H1 (cell line): Measurements from ENCODE around the gene THBS1. TPM values are rescaled to one million over a fixed set of nuclear protein-coding genes. Genes with fewer than 3 reads are reported as not detected.

Experiments used
- CTCF ChIA-PET: fragments of 300-600 bp; sonication (Branson Sonifier 250); formaldehyde crosslinking; loops from one replicate; lab custom pipeline; 2021; ENCODE audit not compliant: partially characterized antibody; lab: Charles Lee
- POLR2A ChIA-PET: fragments of 300-600 bp; sonication (Branson Sonifier 250); formaldehyde crosslinking; loops from one replicate; lab custom pipeline; 2021; ENCODE audit warnings: inconsistent platforms; ENCODE audit not compliant: partially characterized antibody; lab: Charles Lee
- DNase-seq, 2 experiments: peaks; one replicate each; pipeline versions ENCODE4 v3.0.0 to v3.0.0-alpha.2; 2010 to 2022; ENCODE audit warnings: low spot score in 2 of 2, low read depth in 1 of 2, mixed read lengths in 1 of 2
- FAIRE-seq: peaks from 2 replicates; lab custom pipeline; 2011; peaks lifted over from hg19 to GRCh38; lab: Jason Lieb, UNC
- H2AFZ ChIP-seq: 2 replicates; pipeline ENCODE4 v1.8.1; 2012; ENCODE audit warnings: low read length, inconsistent platforms
- H2AK5ac ChIP-seq: 2 replicates; pipeline ENCODE4 v1.6.1; 2013; ENCODE audit warnings: low read depth, low read length
- H2BK120ac ChIP-seq: replicated peaks from 2 replicates; pipeline ENCODE3; 2013; ENCODE audit warnings: low read depth, low read length, inconsistent platforms
- H2BK12ac ChIP-seq: 2 replicates; pipeline ENCODE4 v1.6.1; 2013; ENCODE audit warnings: low read depth, low read length
- H2BK15ac ChIP-seq: 2 replicates; pipeline ENCODE4 v1.6.1; 2013; ENCODE audit warnings: low read length
- H2BK20ac ChIP-seq: 2 replicates; pipeline ENCODE4 v1.6.1; 2013; ENCODE audit warnings: low read length
- H2BK5ac ChIP-seq: 2 replicates; pipeline ENCODE4 v1.6.1; 2013; ENCODE audit warnings: low read depth, low read length
- H3K14ac ChIP-seq: 2 replicates; pipeline ENCODE4 v1.6.1; 2013; ENCODE audit warnings: inconsistent platforms; ENCODE audit not compliant: insufficient read length
- H3K18ac ChIP-seq: 2 replicates; pipeline ENCODE4 v1.6.1; 2013; ENCODE audit warnings: low read length; ENCODE audit errors: extremely low read depth
- H3K23ac ChIP-seq: 2 replicates; pipeline ENCODE4 v1.6.1; 2013; ENCODE audit warnings: inconsistent platforms; ENCODE audit not compliant: insufficient read length
- H3K23me2 ChIP-seq: 2 replicates; pipeline ENCODE4 v1.6.1; 2013; ENCODE audit warnings: low read depth, low read length
- H3K27ac ChIP-seq: 2 replicates; pipeline ENCODE4 v1.6.1; 2011; ENCODE audit warnings: low read depth, low read length, inconsistent platforms
- H3K27me3 ChIP-seq, 4 experiments: replicated peaks in 1 of 4; 1 replicate in 1 of 4; 2 replicates in 3 of 4; pipeline versions ENCODE4 v1.6.1 to v1.8.1; 2011 to 2013; ENCODE audit warnings: low read length in 3 of 4, mild to moderate bottlenecking in 3 of 4, inconsistent platforms in 2 of 4, mixed read lengths in 2 of 4, moderate library complexity in 1 of 4; ENCODE audit not compliant: control insufficient read depth in 3 of 4, insufficient read depth in 3 of 4; ENCODE audit errors: extremely low read depth in 1 of 4
- H3K36me3 ChIP-seq, 4 experiments: 2 replicates each; pipeline versions ENCODE4 v1.6.1 to v1.8.1; 2011 to 2013; ENCODE audit warnings: mild to moderate bottlenecking in 4 of 4, low read length in 3 of 4, moderate library complexity in 2 of 4, control low read depth in 1 of 4, inconsistent platforms in 1 of 4; ENCODE audit not compliant: insufficient read depth in 4 of 4, control insufficient read depth in 2 of 4
- H3K4ac ChIP-seq: replicated peaks from 2 replicates; pipeline ENCODE3; 2013; ENCODE audit warnings: low read length, low read depth, mixed read lengths, inconsistent platforms; ENCODE audit not compliant: insufficient read length
- H3K4me1 ChIP-seq, 4 experiments: replicated peaks in 1 of 4; 1 replicate in 1 of 4; 2 replicates in 3 of 4; pipeline versions ENCODE4 v1.6.1 to v1.8.1; 2011 to 2013; ENCODE audit warnings: low read length in 3 of 4, inconsistent platforms in 2 of 4, mixed read lengths in 1 of 4; ENCODE audit not compliant: insufficient read depth in 4 of 4, control insufficient read depth in 3 of 4
- H3K4me2 ChIP-seq, 2 experiments: 2 replicates each; pipeline versions ENCODE4 v1.6.1 to v1.8.1; 2011 to 2013; ENCODE audit warnings: low read depth in 2 of 2, low read length in 2 of 2, control low read depth in 1 of 2, inconsistent platforms in 1 of 2, mild to moderate bottlenecking in 1 of 2; ENCODE audit not compliant: insufficient read depth in 1 of 2
- H3K4me3 ChIP-seq, 4 experiments: fragments of 200-600, 300-600 bp in 1 of 4; sonication (generic), shearing (Covaris generic), sonication (Bioruptor Twin) in 1 of 4; 2 replicates each; pipeline versions ENCODE4 v1.5.1 to v1.8.1; 2011 to 2016; ENCODE audit warnings: low read length in 4 of 4, low read depth in 3 of 4, control low read depth in 2 of 4, inconsistent platforms in 2 of 4, mild to moderate bottlenecking in 2 of 4, mixed read lengths in 1 of 4, moderate library complexity in 1 of 4; ENCODE audit not compliant: insufficient read depth in 2 of 4; ENCODE audit errors: extremely low read depth in 1 of 4
- H3K56ac ChIP-seq: replicated peaks from 2 replicates; pipeline ENCODE3; 2013; ENCODE audit warnings: low read depth, mild to moderate bottlenecking, mixed read lengths, low read length, inconsistent platforms; ENCODE audit not compliant: insufficient read length
- H3K79me1 ChIP-seq: 2 replicates; pipeline ENCODE4 v1.6.1; 2013; ENCODE audit warnings: low read depth, low read length, control low read depth
- H3K79me2 ChIP-seq, 2 experiments: 2 replicates each; pipeline versions ENCODE4 v1.6.1 to v1.8.1; 2012 to 2013; ENCODE audit warnings: low read length in 2 of 2, mild to moderate bottlenecking in 2 of 2, inconsistent platforms in 1 of 2; ENCODE audit not compliant: insufficient read depth in 2 of 2, control insufficient read depth in 1 of 2
- H3K9ac ChIP-seq, 4 experiments: replicated peaks in 1 of 4; 1 replicate in 1 of 4; 2 replicates in 3 of 4; pipeline versions ENCODE4 v1.6.1 to v1.8.1; 2011 to 2013; ENCODE audit warnings: low read depth in 3 of 4, low read length in 3 of 4, control low read depth in 2 of 4, mild to moderate bottlenecking in 2 of 4, moderate library complexity in 2 of 4, inconsistent platforms in 1 of 4; ENCODE audit errors: extremely low read depth in 1 of 4
- H3K9me3 ChIP-seq, 2 experiments: 2 replicates each; pipeline versions ENCODE4 v1.6.1 to v1.8.1; 2012 to 2013; ENCODE audit warnings: mild to moderate bottlenecking in 2 of 2, moderate library complexity in 2 of 2, control low read depth in 1 of 2, inconsistent platforms in 1 of 2, low read depth in 1 of 2, low read length in 1 of 2, mixed read lengths in 1 of 2; ENCODE audit not compliant: insufficient read depth in 2 of 2
- H4K20me1 ChIP-seq, 2 experiments: replicated peaks in 1 of 2; 2 replicates each; pipeline versions ENCODE3 to v1.8.1; 2011 to 2013; ENCODE audit warnings: inconsistent platforms in 2 of 2, low read length in 2 of 2, mild to moderate bottlenecking in 1 of 2; ENCODE audit not compliant: insufficient read depth in 2 of 2, control insufficient read depth in 1 of 2
- H4K5ac ChIP-seq: 2 replicates; pipeline ENCODE4 v1.6.1; 2013; ENCODE audit warnings: low read length, low read depth, mixed read lengths, inconsistent platforms; ENCODE audit not compliant: insufficient read length
- H4K8ac ChIP-seq: 2 replicates; pipeline ENCODE4 v1.8.0; 2013; ENCODE audit warnings: mild to moderate bottlenecking, moderate library complexity, low read length, inconsistent platforms; ENCODE audit not compliant: insufficient read depth; ENCODE audit errors: extremely low read depth
- H4K91ac ChIP-seq: replicated peaks from 2 replicates; pipeline ENCODE3; 2013; ENCODE audit warnings: low read length, mixed read lengths, inconsistent platforms; ENCODE audit not compliant: insufficient read length
- CEBPB ChIP-seq: IDR thresholded peaks from 2 replicates; pipeline ENCODE4 v1.6.1; 2012; ENCODE audit warnings: low read depth, low read length
- EZH2 ChIP-seq: fragments of 200-600 bp; sonication (generic); IDR thresholded peaks from 2 replicates; pipeline ENCODE4 v1.7.1; 2012; ENCODE audit warnings: low read depth, mild to moderate bottlenecking, moderate library complexity, low read length, inconsistent platforms; ENCODE audit not compliant: severe bottlenecking
- GTF2F1 ChIP-seq: IDR thresholded peaks from 2 replicates; pipeline ENCODE4 v1.6.1; 2012; ENCODE audit warnings: low read depth, low read length, improper control_type of control experiment, borderline replicate concordance
- KDM5A ChIP-seq: fragments of 200-600 bp; IDR thresholded peaks from 2 replicates; pipeline ENCODE4 v1.7.1; 2012; ENCODE audit warnings: mild to moderate bottlenecking, low read length, inconsistent platforms, mixed read lengths
- RAD21 ChIP-seq, 2 experiments: IDR thresholded peaks in 1 of 2; conservative IDR thresholded peaks in 1 of 2; 2 replicates each; pipeline ENCODE4 v1.6.1; 2011; ENCODE audit warnings: low read depth in 2 of 2, low read length in 2 of 2, improper control_type of control experiment in 1 of 2, inconsistent platforms in 1 of 2, mild to moderate bottlenecking in 1 of 2, moderate library complexity in 1 of 2
- SIN3A ChIP-seq, 2 experiments: IDR thresholded peaks in 1 of 2; conservative IDR thresholded peaks in 1 of 2; 2 replicates each; pipeline ENCODE4 v1.6.1; 2011 to 2012; ENCODE audit warnings: low read length in 2 of 2, improper control_type of control experiment in 1 of 2, low read depth in 1 of 2, mild to moderate bottlenecking in 1 of 2
- WGBS, 2 experiments: shearing (Covaris generic) in 1 of 2; methylation state at CpG; one replicate each; pipeline versions ENCODE4 v1.1.6 to v1.1.7; 2013 to 2015; ENCODE audit warnings: low lambda C conversion rate in 2 of 2, mixed read lengths in 2 of 2, inconsistent platforms in 1 of 2, low coverage in 1 of 2, missing lambda C conversion rate in 1 of 2; ENCODE audit not compliant: insufficient replicate concordance in 2 of 2, insufficient coverage in 1 of 2, insufficient read length in 1 of 2; ENCODE audit errors: extremely low coverage in 1 of 2, missing lambda C conversion rate in 1 of 2; 5-methylcytosine and 5-hydroxymethylcytosine counted together
- polyA plus RNA-seq, 7 experiments: library from polyadenylated mRNA; depleted of rRNA in 3 of 7; stranded (reverse) in 5 of 7; unstranded in 2 of 7; fragments of >200 nt in 5 of 7; fragments of 200-250 nt in 2 of 7; gene quantifications; 1 replicate in 5 of 7; 2 replicates in 1 of 7; 4 replicates in 1 of 7; pipeline versions ENCODE4 v1.2.1 to v1.2.3, GENCODE V29; 2011 to 2013; ENCODE audit warnings: missing spikeins in 2 of 7, mixed read lengths in 2 of 7
- total RNA-seq: library from RNA; stranded (reverse); fragmentation: NEBNext Ultra II Directional; extraction: Animal tissue kit (Norgen Biotek cat#: 25700); gene quantifications from 2 replicates; pipeline ENCODE4 v1.2.1, GENCODE V29; 2021
- TF ChIP-seq, protein P1 (sequence below), 3 experiments: IDR thresholded peaks; 1 replicate in 2 of 3; 2 replicates in 1 of 3; pipeline versions ENCODE4 v1.5.1 to v1.6.1; 2011; ENCODE audit warnings: low read length in 3 of 3, mild to moderate bottlenecking in 3 of 3, inconsistent platforms in 2 of 3, low read depth in 1 of 3, moderate library complexity in 1 of 3; ENCODE audit not compliant: insufficient read depth in 1 of 3; ENCODE audit errors: control extremely low read depth in 1 of 3

The THBS1 gene
- total and polyA plus RNA-seq, 2 of the 8 experiments (the other 6 are each of a cell fraction or from before 2014, with no cell fraction given): 10.3 to 63.3 TPM

- Histone ChIP-seq H3K4ac (no peak overlapping the region), H3K79me1 (no peaks in the 10 kb centered on the region), H4K8ac (no peak overlapping the region), H3K9me3 (no peaks in the 10 kb centered on the region), H3K27ac (no peak overlapping the region), H3K14ac (no peak overlapping the region), H2BK120ac (no peak overlapping the region), H3K18ac (no peak overlapping the region), H3K23me2 (no peaks in the 10 kb centered on the region), H4K91ac (no peak overlapping the region), H3K79me2 (no peaks in the 10 kb centered on the region), H3K56ac (no peak overlapping the region), H2BK12ac (no peak overlapping the region), H2AK5ac (no peak overlapping the region), H4K20me1 (no peaks in the 10 kb centered on the region), H3K4me1 (no peaks in the 10 kb centered on the region; a peak in 2 of 7 replicates), H3K4me3 (no peak overlapping the region), H3K36me3 (no peaks in the 10 kb centered on the region), H3K4me2 (no peak overlapping the region), H3K27me3 (no peaks in the 10 kb centered on the region), H2BK5ac (no peak overlapping the region), H2BK15ac (no peak overlapping the region; the same call in 1 of the 2 replicates), H4K5ac (no peak overlapping the region), H2BK20ac (no peak overlapping the region), H3K9ac (no peak overlapping the region), H3K23ac (no peak overlapping the region), H2AFZ (no peak overlapping the region)
- ChIA-PET POLR2A (interaction anchor here (0.9 kb wide), 1 partner anchor 48 kb away, joined by 4 read pairs; the partner anchor contains the start of gene THBS1), CTCF (interaction anchor here (0.8 to 5.6 kb wide), 11 partner anchors 9 to 130 kb away, joined by 3 to 25 read pairs (median 4); no protein-coding TSS in a partner anchor)
- 88% methylated on average over 5 of the region's 5 CpGs; no CpG with 5 or more reads in 1 of the 2 experiments for WGBS, 2 experiments
- TF ChIP-seq RAD21 (IDR thresholded peaks at IDR 0.05 in 1 of 2, conservative IDR thresholded peaks at IDR 0.05 in 1 of 2; ENCODE audit: low read depth in 2 of 2, low read length in 2 of 2): peak; percentile 35 to 44
- TF ChIP-seq KDM5A: no peak
- no peak for TF ChIP-seq CEBPB
- TF ChIP-seq, protein P1, sequence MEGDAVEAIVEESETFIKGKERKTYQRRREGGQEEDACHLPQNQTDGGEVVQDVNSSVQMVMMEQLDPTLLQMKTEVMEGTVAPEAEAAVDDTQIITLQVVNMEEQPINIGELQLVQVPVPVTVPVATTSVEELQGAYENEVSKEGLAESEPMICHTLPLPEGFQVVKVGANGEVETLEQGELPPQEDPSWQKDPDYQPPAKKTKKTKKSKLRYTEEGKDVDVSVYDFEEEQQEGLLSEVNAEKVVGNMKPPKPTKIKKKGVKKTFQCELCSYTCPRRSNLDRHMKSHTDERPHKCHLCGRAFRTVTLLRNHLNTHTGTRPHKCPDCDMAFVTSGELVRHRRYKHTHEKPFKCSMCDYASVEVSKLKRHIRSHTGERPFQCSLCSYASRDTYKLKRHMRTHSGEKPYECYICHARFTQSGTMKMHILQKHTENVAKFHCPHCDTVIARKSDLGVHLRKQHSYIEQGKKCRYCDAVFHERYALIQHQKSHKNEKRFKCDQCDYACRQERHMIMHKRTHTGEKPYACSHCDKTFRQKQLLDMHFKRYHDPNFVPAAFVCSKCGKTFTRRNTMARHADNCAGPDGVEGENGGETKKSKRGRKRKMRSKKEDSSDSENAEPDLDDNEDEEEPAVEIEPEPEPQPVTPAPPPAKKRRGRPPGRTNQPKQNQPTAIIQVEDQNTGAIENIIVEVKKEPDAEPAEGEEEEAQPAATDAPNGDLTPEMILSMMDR (IDR thresholded peaks at IDR 0.05; ENCODE audit: control extremely low read depth in 1 of 3, insufficient read depth in 1 of 3, low read depth in 1 of 3, low read length in 3 of 3): peak in 2 of 3 experiments; percentile 28 to 44; a peak in 3 of 4 replicates
- no peak for TF ChIP-seq GTF2F1
- TF ChIP-seq SIN3A (conservative IDR thresholded peaks at IDR 0.05 in 1 of 2, IDR thresholded peaks at IDR 0.05 in 1 of 2; ENCODE audit: low read depth in 1 of 2, low read length in 2 of 2): no peak
- no peak for TF ChIP-seq EZH2
- FAIRE-seq (no peak), DNase-seq (no peak)
Observed at GRCh38 chr15:39628144-39628508, 47.2 kb downstream of the THBS1 start.
